Right lobe of liver (tissue), 4 donors: ENCODE measurements around the gene ANKRD30A.
"Not testable (repeated sequence)": the region's sequence is repeated elsewhere in the genome, so short reads cannot be mapped to it uniquely, and the experiment has no call there.

ENCODE experiments used
- CTCF ChIP-seq, 4 donors: fragments of 200-600 bp in 3 of 4; fragments of 450-650 bp in 1 of 4; IDR thresholded peaks; one replicate each; pipeline versions ENCODE4 v1.5.1 to v1.8.0; 2016 to 2022; ENCODE audit warnings: antibody characterized with exemption in 4 of 4, mild to moderate bottlenecking in 2 of 4
- POLR2A ChIP-seq: fragments of 450-650 bp; IDR thresholded peaks from one replicate; pipeline ENCODE4 v1.6.1; 2017; ENCODE audit warnings: antibody characterized with exemption, mild to moderate bottlenecking
- donor health status: DM: no; HTN: no; CAD: no.
- donor health status: DM: no; HTN: no; CAD: no.
- donor health status: DM: no; HTN: yes; CAD: no.

- TF ChIP-seq CTCF (IDR thresholded peaks at IDR 0.05); POLR2A: not testable (repeated sequence)
These were observed 46.5 kb downstream of the ANKRD30A start for GRCh38 chr10:37171945-37172344.
